ENCODE measurements around the gene FAM163B.
A peak's percentile ranks its signal among the peaks of the same experiment; 100 is the strongest.

The FAM163B gene

GRCh38 chr9:133539991-133540697 lies 69.0 kb downstream of the FAM163B start:
- DNase-seq, result no peak

DNA sequence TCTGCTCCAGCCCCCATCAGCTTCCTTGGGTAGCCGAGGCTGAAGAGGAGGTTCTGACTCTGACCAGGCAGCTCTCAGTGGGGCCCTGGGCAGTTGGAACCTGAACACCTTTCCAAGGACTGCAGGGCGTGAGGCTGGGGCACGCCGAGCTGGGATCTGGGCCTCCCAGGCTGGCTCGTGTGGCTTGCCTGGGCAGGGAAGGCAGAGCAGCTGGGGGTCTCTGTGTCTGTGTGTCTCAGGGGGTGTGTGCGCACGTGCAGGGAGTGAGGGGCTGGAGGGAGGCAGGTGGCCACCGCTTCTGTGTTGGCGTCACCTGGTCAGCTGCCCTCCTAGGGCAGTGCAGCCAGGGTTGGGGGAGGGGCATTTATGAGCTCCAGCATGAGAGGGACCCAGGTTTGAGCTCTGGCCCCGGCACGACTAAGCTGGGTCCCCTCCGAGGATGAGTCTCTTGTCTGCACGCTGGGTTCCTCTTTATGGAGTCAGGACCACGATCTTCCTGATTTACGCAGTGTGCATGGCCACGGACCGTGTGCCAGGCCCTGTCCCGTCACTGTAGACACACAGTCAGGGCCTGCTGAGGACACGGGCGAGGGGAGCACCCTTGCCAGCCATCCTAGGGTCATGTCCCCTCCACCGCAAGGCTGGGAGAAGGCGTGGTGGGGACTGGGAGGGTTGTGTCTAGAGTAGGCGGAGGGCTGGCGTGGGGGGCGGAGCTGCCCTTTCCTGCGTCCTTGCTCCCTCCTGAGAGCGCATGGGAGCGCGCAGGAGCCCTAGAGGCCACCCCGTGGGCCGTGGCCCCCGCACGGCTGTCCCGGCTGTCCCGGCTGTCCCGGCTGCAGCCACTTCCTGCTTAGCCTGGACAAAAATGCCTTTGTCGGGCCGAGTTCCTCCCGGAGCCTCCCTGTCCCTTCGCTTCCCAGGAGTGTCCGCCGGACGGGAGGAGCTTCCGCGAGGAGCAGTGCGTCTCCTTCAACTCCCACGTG lies 70.0 kb downstream of the FAM163B start:
- no peak for DNase-seq

GRCh38 chr9:133538176-133538575 lies 71.0 kb downstream of the FAM163B start:
- no peak for DNase-seq

DNA sequence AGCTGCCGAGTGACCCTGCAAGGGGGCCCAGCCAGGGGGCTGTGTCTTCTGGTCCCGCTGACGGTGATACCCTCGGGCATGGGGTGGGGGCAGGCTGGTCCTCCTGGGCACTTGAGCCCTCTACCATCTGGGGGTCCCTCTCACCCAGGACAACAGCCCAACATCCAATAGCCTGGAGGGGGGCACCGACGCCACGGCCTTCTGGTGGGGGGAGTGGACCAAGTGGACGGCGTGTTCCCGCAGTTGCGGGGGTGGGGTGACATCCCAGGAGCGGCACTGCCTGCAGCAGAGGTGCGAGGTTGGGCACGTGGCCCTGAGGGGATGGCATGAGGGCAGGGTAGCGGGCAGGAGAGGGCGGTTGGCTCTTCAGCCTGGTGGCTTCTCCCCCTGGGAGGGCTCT lies 71.9 kb downstream of the FAM163B start:
- DNase-seq, result no peak

DNA sequence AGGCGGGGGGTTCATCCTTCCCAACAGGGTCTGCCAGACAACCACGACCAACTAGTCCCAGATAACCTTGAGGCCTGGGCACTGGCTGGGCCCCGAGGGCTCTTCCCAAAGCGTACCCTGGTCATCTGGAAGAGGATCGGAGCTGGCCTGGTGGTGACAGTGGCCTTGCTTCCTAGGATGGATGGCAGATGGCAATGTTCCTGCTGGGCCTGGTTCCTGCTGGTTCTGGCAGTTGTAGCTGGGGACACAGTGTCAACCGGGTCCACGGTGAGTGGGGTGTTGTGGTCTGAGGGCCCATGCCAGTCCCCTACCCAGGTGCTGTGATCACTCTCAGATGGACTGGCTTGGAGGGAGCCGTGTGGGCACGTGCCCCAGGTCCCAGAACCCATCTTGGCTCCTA lies 72.7 kb downstream of the FAM163B start:
- DNase-seq, result no peak

GRCh38 chr9:133536080-133536479 lies 73.1 kb downstream of the FAM163B start:
- no peak for DNase-seq

DNA sequence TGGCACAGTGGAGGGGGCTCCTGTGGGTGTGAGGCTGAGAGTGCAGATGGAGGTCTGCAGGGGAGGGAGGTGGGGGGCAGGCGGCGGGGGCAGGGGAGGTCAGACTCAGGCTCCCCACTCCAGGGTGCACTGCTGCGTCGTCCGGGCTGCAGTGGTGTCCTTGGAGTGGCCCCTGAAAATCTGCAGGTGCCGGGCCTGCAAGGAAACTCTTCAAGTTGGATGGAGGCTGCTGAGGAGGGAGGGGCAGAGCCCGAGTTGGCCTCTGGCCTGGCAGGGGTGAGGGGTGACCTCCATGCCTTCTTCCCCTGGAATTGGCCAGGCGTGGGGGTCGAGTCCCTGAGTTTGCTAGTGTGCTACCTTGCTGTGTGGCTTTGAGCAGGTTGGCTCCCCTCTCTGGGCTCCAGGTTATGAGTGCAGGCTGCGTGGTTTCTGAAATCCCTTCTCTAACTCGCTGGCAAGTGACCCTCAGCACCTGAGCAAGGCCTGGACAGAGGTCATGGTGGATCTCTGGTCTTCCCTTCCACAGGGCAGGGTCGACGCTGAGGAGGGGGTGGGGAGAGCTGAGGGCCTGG lies 73.8 kb downstream of the FAM163B start:
- no peak for DNase-seq

- peak; percentile 65 for DNase-seq
Measured at GRCh38 chr9:133534346-133535291, 74.6 kb downstream of the FAM163B start, which contains the start of gene ADAMTSL2. Gene ADAMTSL2, plus strand, starts transcription at chr9:133534704. Its CDS starts 2,009 bp downstream, at chr9:133536713.

- no peak for DNase-seq
Measured at GRCh38 chr9:133533857-133534256, 75.3 kb downstream of the FAM163B start.

- DNase-seq, result peak; percentile 69
Measured at GRCh38 chr9:133532937-133533668, 76.1 kb downstream of the FAM163B start.

GRCh38 chr9:133531293-133531692 lies 77.9 kb downstream of the FAM163B start:
- DNase-seq, result no peak

GRCh38 chr9:133529874-133530273 lies 79.3 kb downstream of the FAM163B start:
- no peak for DNase-seq

DNA sequence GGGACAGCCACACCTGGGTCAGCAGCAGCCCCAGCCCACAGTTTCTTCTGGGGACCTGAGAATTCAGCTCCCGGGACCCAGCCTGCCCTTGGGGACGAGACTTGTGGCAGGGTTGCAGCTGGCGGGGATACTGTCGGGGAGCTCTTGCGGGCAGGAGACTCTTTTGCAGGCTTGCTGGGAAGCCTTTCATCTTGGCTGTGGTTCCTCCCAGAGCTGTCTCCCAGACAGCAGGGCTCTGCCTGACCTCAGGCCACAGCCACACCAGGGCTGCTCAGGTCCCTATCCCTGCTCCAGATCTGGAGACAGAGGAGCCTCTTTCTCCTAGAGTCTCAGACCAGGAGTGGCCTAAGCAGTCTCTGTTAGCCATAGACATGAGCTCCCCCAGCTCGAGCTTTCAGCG lies 79.7 kb downstream of the FAM163B start:
- no peak for DNase-seq

DNA sequence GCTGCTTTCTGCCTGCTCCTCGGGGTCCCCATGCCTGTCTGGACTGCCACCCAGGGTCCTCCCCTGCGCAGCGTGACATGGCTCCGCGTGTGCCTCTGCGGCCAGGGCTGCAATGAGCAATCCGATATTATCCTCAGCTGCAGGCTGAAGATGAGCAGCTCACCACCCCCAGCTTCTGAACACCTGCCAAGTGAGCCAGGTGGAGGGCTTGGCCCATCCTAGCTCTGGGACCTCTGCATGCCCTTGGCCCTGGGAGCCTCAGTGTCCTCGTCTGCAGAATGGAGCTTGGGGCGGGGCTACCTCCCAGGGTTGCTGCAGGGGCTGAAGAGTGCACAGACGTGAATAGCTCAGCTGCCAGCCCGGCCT lies 80.3 kb downstream of the FAM163B start:
- DNase-seq, result no peak

DNA sequence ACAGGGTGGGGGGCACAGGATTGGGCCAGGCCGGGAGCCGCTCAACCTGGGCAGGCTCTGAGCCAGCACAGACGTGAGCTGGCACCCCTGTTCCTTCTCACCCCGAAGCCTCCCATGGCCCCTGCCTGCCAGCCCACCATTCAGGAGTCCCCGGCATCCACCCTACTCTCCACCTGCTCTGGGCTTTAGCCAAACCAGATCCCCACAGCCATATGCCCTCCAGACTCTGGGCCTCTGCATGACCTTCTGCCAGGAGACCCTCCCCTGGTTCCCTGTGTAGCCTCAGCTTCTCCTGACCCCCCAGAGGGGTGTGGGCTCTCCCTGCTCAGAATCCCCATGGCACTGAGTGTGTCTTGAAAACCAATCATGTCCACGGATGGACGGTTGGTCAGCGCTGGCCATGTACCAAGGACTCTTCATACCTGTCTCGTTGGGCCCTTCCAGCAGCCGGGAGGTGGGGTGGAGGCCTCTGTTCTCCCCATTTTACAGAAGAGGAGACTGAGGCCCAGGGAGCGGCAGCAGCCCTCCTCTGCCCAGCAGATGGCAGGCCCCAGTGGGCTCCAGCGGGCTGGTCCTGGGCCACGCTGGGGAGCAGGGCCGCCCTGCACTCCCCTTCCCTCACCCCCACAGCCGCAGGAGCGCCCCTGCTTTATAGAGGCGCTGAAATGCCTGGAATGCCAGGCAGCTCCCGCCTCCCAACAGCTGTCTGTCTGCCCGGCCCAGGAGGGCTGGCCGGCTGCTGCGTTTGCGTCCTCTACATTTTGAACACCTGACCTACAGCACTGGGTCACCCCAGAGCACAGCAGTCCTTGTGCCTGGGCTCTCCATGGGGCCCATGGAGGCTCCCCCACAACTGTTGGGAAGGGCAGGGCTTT lies 81.0 kb downstream of the FAM163B start:
- DNase-seq, result no peak

GRCh38 chr9:133527444-133527920 lies 81.7 kb downstream of the FAM163B start:
- no peak for DNase-seq

Measured in CD4-positive, alpha-beta T cell treated with Interferon gamma for 1 hour (primary cell).